ENCODE data around the gene SMARCA1.
"Not testable (repeated sequence)": the region's sequence is repeated elsewhere in the genome, so short reads cannot be mapped to it uniquely, and the experiment has no call there.

SMARCA1 gene

GRCh38 chrX:129523079-129523911 is at the start of gene SMARCA1:
TSS of gene SMARCA1 (minus strand) at chrX:129523490. CDS start at chrX:129523370, 120 bp downstream.
- DNase-seq (ENCODE audit: low read depth), result no peak

- no peak for DNase-seq (ENCODE audit: low read depth)
Measured at GRCh38 chrX:129572422-129572821, 49.1 kb upstream of the SMARCA1 start.

GRCh38 chrX:129568349-129568748 is 45.1 kb upstream of the SMARCA1 start:
- DNase-seq (ENCODE audit: low read depth), result no peak

- no peak for DNase-seq (ENCODE audit: low read depth)
Measured at GRCh38 chrX:129566073-129566472, 42.8 kb upstream of the SMARCA1 start.

- no peak for DNase-seq (ENCODE audit: low read depth)
Measured at GRCh38 chrX:129565046-129565650, 41.9 kb upstream of the SMARCA1 start.

- not testable (repeated sequence) for DNase-seq (ENCODE audit: low read depth)
Measured at GRCh38 chrX:129564345-129564744, 41.1 kb upstream of the SMARCA1 start.

- DNase-seq (ENCODE audit: low read depth), result no peak
Measured at GRCh38 chrX:129561453-129561852, 38.2 kb upstream of the SMARCA1 start.

- DNase-seq (ENCODE audit: low read depth), result no peak
Measured at GRCh38 chrX:129559783-129560182, 36.5 kb upstream of the SMARCA1 start.

- DNase-seq (ENCODE audit: low read depth), result no peak
Measured at GRCh38 chrX:129557844-129558480, 34.7 kb upstream of the SMARCA1 start.

GRCh38 chrX:129556806-129557315 is 33.6 kb upstream of the SMARCA1 start:
- DNase-seq (ENCODE audit: low read depth), result no peak

GRCh38 chrX:129554816-129555215 is 31.5 kb upstream of the SMARCA1 start:
- not testable (repeated sequence) for DNase-seq (ENCODE audit: low read depth)

GRCh38 chrX:129553619-129554288 is 30.5 kb upstream of the SMARCA1 start:
- no peak for DNase-seq (ENCODE audit: low read depth)

GRCh38 chrX:129549124-129549523 is 25.8 kb upstream of the SMARCA1 start:
- DNase-seq (ENCODE audit: low read depth), result no peak

- no peak for DNase-seq (ENCODE audit: low read depth)
Measured at GRCh38 chrX:129545408-129545807, 22.1 kb upstream of the SMARCA1 start.

- DNase-seq (ENCODE audit: low read depth), result no peak
Measured at GRCh38 chrX:129544780-129545179, 21.5 kb upstream of the SMARCA1 start.

GRCh38 chrX:129540722-129541184 is 17.5 kb upstream of the SMARCA1 start:
- DNase-seq (ENCODE audit: low read depth), result no peak

- DNase-seq (ENCODE audit: low read depth), result no peak
Measured at GRCh38 chrX:129540068-129540653, 16.9 kb upstream of the SMARCA1 start, which contains the start of gene OCRL. TSS of gene OCRL (plus strand) at chrX:129540259. CDS start at chrX:129540440, 181 bp downstream.

- DNase-seq (ENCODE audit: low read depth), result no peak
Measured at GRCh38 chrX:129534816-129535578, 11.7 kb upstream of the SMARCA1 start.

- DNase-seq (ENCODE audit: low read depth), result no peak
Measured at GRCh38 chrX:129531132-129531531, 7.8 kb upstream of the SMARCA1 start.

- no peak for DNase-seq (ENCODE audit: low read depth)
Measured at GRCh38 chrX:129530410-129530809, 7.1 kb upstream of the SMARCA1 start.
